GM21825 (cell line): ENCODE results near the gene RBM43.

Experiments used
- ATAC-seq: cut with Tn5 transposase; IDR thresholded peaks from one replicate; pipeline ENCODE4 v1.9.1; 2021; ENCODE audit warnings: mild to moderate bottlenecking, moderate library complexity; ENCODE audit not compliant: unreplicated experiment

Gene RBM43

GRCh38 chr2:151230627-151231140 lies 31.0 kb downstream of the RBM43 start:
- no peak for ATAC-seq

GRCh38 chr2:151228847-151229512 lies 32.7 kb downstream of the RBM43 start:
- ATAC-seq = no peak

- ATAC-seq = no peak
Measured at GRCh38 chr2:151217343-151217742, 44.3 kb downstream of the RBM43 start.

DNA sequence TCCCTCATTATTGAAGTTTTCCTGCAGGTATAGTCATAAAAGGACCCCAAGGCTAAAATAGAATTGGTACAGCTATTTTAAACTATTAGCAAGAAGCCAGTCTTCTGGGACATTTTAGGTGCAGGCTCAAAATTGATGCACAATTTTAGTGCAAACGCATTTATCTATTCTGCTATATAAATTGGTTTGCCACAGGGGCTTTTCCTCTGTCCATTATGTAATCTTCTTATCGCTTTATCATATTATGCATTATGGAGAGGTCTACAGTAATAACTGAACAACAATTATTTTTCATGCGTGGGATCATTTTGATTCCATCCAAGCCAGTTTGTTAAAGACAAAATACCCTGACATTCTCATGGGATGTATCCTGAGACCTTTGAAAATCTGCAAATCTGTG lies 54.6 kb downstream of the RBM43 start:
- ATAC-seq = no peak

GRCh38 chr2:151206446-151206968 lies 55.2 kb downstream of the RBM43 start:
- no peak for ATAC-seq

DNA sequence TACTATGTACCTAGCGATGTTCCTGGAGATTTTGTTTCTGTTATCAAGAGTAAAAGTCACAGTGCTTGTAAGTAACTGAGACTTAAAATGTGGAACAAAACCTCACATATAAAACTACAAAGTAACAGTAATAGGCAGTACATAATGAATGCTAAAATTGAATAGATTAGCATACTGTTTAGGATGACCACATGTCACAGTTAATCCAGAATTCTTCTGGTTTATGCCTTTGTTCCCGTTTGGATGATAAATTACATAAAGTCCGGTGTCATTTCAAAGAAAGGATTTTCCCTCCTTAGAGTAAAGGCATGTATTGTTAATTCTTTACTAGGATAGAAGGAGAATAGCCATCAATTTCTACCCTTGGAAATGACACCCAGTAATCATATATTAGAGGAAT lies 56.1 kb downstream of the RBM43 start:
- ATAC-seq = no peak

GRCh38 chr2:151204756-151205155 lies 56.9 kb downstream of the RBM43 start:
- no peak for ATAC-seq

DNA sequence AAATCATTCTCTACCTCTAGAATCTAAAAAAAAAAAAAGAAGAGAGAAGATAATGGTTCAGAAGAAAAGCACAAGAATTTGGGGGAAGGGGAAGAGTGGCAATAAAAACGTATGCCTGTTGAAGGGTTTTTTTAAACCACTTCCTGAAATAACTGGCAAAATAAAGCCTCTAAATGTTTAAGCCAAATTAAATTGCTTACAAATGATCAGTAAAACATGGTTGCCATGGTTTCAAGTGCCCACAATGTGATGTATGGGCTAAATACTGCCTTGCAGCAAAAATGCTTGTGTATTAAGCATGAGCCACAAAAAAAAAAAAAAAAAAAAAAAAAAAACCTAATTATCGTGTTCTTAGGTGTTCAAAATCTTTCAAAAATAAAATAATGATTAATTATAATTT lies 60.8 kb downstream of the RBM43 start:
- ATAC-seq = no peak

DNA sequence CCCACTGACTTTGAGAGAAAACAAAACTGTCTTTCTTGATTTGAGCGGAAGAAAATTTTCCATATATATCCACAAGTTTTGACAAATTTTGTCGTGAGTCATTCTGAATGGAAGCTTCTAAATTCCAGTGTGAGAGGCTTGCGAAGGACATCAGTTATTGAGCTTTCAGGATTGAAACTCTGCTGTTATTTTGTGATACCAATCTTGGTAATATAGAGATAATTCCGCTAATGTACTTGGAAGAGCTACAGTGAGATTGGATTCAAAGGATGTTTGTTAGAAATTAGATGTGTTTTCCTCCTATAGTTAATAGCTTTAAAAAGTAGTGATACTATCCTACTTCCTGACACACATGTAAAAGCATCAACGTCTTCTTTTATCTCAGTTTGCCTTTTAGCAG lies 61.4 kb downstream of the RBM43 start:
- no peak for ATAC-seq

- ATAC-seq = no peak
Measured at GRCh38 chr2:151198645-151199044, 63.0 kb downstream of the RBM43 start.
